PFSK-1 (cell line): ENCODE data around the gene PTPRT.

Experiments used
- POLR2AphosphoS5 ChIP-seq: IDR thresholded peaks from 2 replicates; pipeline ENCODE4 v1.6.1; 2012; ENCODE audit warnings: low read depth, mild to moderate bottlenecking, control low read depth, low read length, moderate library complexity
- REST ChIP-seq, 2 experiments: IDR thresholded peaks; 2 replicates each; pipeline versions ENCODE4 v1.6.1 to v1.8.0; 2011 to 2012; ENCODE audit warnings: low read depth in 2 of 2, low read length in 2 of 2, control low read depth in 1 of 2, inconsistent platforms in 1 of 2, mild to moderate bottlenecking in 1 of 2, moderate library complexity in 1 of 2; ENCODE audit not compliant: insufficient read depth in 1 of 2
- SIN3A ChIP-seq: IDR thresholded peaks from 2 replicates; pipeline ENCODE4 v1.6.1; 2012; ENCODE audit warnings: mild to moderate bottlenecking, low read length, moderate library complexity, borderline replicate concordance; ENCODE audit not compliant: insufficient read depth
- TAF1 ChIP-seq: IDR thresholded peaks from 2 replicates; pipeline ENCODE4 v1.6.1; 2012; ENCODE audit warnings: low read length, control low read depth, borderline replicate concordance; ENCODE audit not compliant: insufficient read depth

DNA sequence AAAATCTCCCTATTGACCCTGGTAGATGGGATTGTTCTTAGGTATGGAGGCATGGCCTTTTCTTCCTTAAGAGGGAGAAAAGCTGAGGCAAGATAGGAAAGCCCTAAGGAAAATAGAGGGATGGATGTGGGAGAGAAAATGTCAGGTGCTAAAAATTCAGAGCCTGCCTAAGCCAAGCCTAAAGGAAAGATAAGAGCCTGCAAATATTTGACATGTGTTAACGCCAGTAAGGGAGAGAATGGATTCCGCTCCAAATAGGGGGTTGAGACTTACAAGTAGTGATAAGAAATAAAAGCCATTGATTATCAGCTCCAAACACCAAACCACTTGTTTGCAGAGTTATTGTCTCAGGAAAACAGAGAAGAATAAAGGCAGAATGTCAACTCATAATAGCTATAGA lies 533.6 kb downstream of the PTPRT start:
- no peak for TF ChIP-seq TAF1
- TF ChIP-seq REST (IDR thresholded peaks at IDR 0.05; ENCODE audit: insufficient read depth in 1 of 2, low read depth in 2 of 2, low read length in 2 of 2): no peak
- TF ChIP-seq POLR2AphosphoS5: no peak
- TF ChIP-seq SIN3A: no peak
